Stimulated activated CD8-positive, alpha-beta memory T cell treated with anti-CD3 and anti-CD28 coated beads, Interleukin-15, amount 100 ng/mL, for 24 hours (primary cell): Measurements from ENCODE around the gene RPS16.

Experiments
- DNase-seq: peaks from one replicate; pipeline ENCODE4 v3.0.0-alpha.2; 2020; ENCODE audit warnings: low read depth

RPS16 gene

GRCh38 chr19:39422020-39422419, 13.7 kb downstream of the RPS16 start:
- no peak for DNase-seq

GRCh38 chr19:39420769-39421168, 15.0 kb downstream of the RPS16 start:
- DNase-seq: no peak

GRCh38 chr19:39419003-39419402, 16.7 kb downstream of the RPS16 start:
- no peak for DNase-seq

- DNase-seq: no peak
Observed at GRCh38 chr19:39417463-39418181, 18.1 kb downstream of the RPS16 start.

- no peak for DNase-seq
Observed at GRCh38 chr19:39416152-39417120, 19.3 kb downstream of the RPS16 start.

GRCh38 chr19:39415111-39416046, 20.4 kb downstream of the RPS16 start:
- no peak for DNase-seq

- no peak for DNase-seq
Observed at GRCh38 chr19:39413911-39414608, 21.7 kb downstream of the RPS16 start.

- no peak for DNase-seq
Observed at GRCh38 chr19:39413272-39413910, 22.4 kb downstream of the RPS16 start.

- no peak for DNase-seq
Observed at GRCh38 chr19:39412867-39413271, 22.9 kb downstream of the RPS16 start.

- DNase-seq: peak; percentile 99
Observed at GRCh38 chr19:39412100-39412866, 23.5 kb downstream of the RPS16 start, which contains the start of gene PLEKHG2. Gene PLEKHG2 (plus strand): TSS chr19:39412669. CDS start chr19:39414087, 1,418 bp downstream.

GRCh38 chr19:39411832-39412099, 24.0 kb downstream of the RPS16 start:
- DNase-seq: no peak

GRCh38 chr19:39411081-39411831, 24.5 kb downstream of the RPS16 start:
- DNase-seq: no peak

GRCh38 chr19:39410831-39411080, 25.0 kb downstream of the RPS16 start:
- DNase-seq: no peak

GRCh38 chr19:39410017-39410830, 25.5 kb downstream of the RPS16 start:
- DNase-seq: no peak

GRCh38 chr19:39409208-39410016, 26.3 kb downstream of the RPS16 start:
- DNase-seq: peak; percentile 49

GRCh38 chr19:39408392-39409207, 27.1 kb downstream of the RPS16 start:
- no peak for DNase-seq
